ENCODE measurements around the gene CDH16. TPM values are rescaled to one million over a fixed set of nuclear protein-coding genes. Genes with fewer than 3 reads are reported as not detected.
"Not testable (repeated sequence)": the region's sequence is repeated elsewhere in the genome, so short reads cannot be mapped to it uniquely, and the experiment has no call there.

CDH16 gene
- total RNA-seq, 2 donors from 2014 or later = not detected

DNA sequence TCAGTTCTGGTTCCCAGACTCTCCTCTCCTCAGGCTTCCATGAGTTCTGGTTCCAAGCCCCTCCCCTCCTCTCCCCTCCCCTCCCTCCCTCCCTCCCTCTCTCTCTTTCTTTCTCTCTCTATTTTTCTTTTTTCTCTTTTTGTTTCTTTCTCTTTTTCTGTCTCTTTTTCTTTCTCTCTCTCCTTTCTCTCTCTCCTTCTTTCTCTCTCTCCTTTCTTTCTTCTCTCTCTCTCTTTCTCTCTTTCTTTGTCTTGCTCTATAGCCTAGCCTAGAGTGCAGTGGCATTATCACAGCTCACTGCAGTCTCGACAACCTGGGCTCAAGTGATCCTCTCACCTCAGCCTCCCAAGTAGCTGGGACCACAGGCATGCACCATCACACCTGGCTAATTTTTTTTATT, 41.6 kb upstream of the CDH16 start:
- H3K9me3 ChIP-seq = no peaks in the 10 kb centered on the region
- ATAC-seq (ENCODE audit: insufficient number of reproducible peaks, low FRiP score, low read depth) (no peak), DNase-seq (ENCODE audit: low spot score) (no peak)
- no peak overlapping the region for H3K4me3 ChIP-seq
- H3K27me3 ChIP-seq (replicated peaks; ENCODE audit: insufficient read depth) = no peaks in the 10 kb centered on the region
- no peak overlapping the region for H3K27ac ChIP-seq
- H3K4me1 ChIP-seq (ENCODE audit: control insufficient read depth in 1 of 2, low read depth in 2 of 2) = no peaks in the 10 kb centered on the region
- TF ChIP-seq, protein P1, sequence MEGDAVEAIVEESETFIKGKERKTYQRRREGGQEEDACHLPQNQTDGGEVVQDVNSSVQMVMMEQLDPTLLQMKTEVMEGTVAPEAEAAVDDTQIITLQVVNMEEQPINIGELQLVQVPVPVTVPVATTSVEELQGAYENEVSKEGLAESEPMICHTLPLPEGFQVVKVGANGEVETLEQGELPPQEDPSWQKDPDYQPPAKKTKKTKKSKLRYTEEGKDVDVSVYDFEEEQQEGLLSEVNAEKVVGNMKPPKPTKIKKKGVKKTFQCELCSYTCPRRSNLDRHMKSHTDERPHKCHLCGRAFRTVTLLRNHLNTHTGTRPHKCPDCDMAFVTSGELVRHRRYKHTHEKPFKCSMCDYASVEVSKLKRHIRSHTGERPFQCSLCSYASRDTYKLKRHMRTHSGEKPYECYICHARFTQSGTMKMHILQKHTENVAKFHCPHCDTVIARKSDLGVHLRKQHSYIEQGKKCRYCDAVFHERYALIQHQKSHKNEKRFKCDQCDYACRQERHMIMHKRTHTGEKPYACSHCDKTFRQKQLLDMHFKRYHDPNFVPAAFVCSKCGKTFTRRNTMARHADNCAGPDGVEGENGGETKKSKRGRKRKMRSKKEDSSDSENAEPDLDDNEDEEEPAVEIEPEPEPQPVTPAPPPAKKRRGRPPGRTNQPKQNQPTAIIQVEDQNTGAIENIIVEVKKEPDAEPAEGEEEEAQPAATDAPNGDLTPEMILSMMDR (IDR thresholded peaks at IDR 0.05) = no peak
- no peaks in the 10 kb centered on the region for H3K36me3 ChIP-seq

- TF ChIP-seq, protein P1 (IDR thresholded peaks at IDR 0.05) = no peak
- Histone ChIP-seq H3K27me3 (replicated peaks; ENCODE audit: insufficient read depth) (no peaks in the 10 kb centered on the region), H3K27ac (no peak overlapping the region), H3K4me1 (ENCODE audit: control insufficient read depth in 1 of 2, low read depth in 2 of 2) (no peaks in the 10 kb centered on the region), H3K36me3 (no peaks in the 10 kb centered on the region), H3K9me3 (no peaks in the 10 kb centered on the region), H3K4me3 (no peak overlapping the region)
- DNase-seq (ENCODE audit: low spot score) (no peak), ATAC-seq (ENCODE audit: insufficient number of reproducible peaks, low FRiP score, low read depth) (no peak)
These were observed 41.0 kb upstream of the CDH16 start for GRCh38 chr16:66959704-66960161.

- H3K36me3 ChIP-seq = no peaks in the 10 kb centered on the region
- H3K27ac ChIP-seq = no peak overlapping the region
- no peak overlapping the region for H3K4me3 ChIP-seq
- H3K9me3 ChIP-seq = no peaks in the 10 kb centered on the region
- DNase-seq (ENCODE audit: low spot score) = no peak
- no peak for ATAC-seq (ENCODE audit: insufficient number of reproducible peaks, low FRiP score, low read depth)
- H3K4me1 ChIP-seq (ENCODE audit: control insufficient read depth in 1 of 2, low read depth in 2 of 2) = no peaks in the 10 kb centered on the region
- H3K27me3 ChIP-seq (replicated peaks; ENCODE audit: insufficient read depth) = no peaks in the 10 kb centered on the region
- TF ChIP-seq, protein P1 (IDR thresholded peaks at IDR 0.05) = no peak
These were observed 40.4 kb upstream of the CDH16 start for GRCh38 chr16:66958857-66959703.

- H3K9me3 ChIP-seq; H3K4me3 ChIP-seq; ATAC-seq (ENCODE audit: insufficient number of reproducible peaks, low FRiP score, low read depth); H3K27me3 ChIP-seq (replicated peaks; ENCODE audit: insufficient read depth); DNase-seq (ENCODE audit: low spot score); H3K36me3 ChIP-seq; H3K27ac ChIP-seq; H3K4me1 ChIP-seq (ENCODE audit: control insufficient read depth in 1 of 2, low read depth in 2 of 2): not testable (repeated sequence)
These were observed 37.4 kb upstream of the CDH16 start for GRCh38 chr16:66956154-66956457.

DNA sequence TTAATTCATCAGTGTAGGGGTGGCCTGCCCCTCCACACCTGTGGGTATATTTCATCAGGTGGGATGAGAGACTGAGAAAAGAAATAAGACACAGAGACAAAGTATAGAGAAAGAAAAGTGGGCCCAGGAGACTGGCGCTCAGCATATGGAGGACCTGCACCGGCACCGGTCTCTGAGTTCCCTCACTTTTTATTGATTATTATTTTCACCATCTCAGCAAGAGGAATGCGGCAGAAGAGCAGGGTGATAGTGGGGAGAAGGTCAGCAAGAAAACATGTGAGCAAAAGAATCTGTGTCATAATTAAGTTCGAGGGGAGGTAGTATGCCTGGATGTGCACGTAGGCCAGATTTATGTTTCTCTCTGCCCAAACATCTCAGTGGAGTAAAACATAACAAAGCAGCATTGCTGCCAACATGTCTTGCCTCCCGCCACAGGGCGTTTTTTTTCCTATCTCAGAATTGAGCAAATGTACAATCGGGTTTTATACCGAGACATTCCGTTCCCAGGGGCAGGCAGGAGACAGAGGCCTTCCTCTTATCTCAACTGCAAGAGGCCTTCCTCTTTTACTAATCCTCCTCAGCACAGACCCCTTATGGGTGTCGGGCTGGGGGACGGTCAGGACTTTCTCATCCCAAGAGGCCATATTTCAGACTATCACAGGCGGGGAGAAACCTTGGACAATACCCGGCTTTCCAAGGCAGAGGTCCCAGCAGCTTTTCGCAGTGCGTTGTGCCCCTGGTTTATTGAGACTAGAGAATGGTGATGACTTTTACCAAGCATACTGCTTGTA, 36.9 kb upstream of the CDH16 start:
- H3K36me3 ChIP-seq; H3K4me1 ChIP-seq (ENCODE audit: control insufficient read depth in 1 of 2, low read depth in 2 of 2); H3K27ac ChIP-seq; H3K4me3 ChIP-seq; DNase-seq (ENCODE audit: low spot score); ATAC-seq (ENCODE audit: insufficient number of reproducible peaks, low FRiP score, low read depth); H3K27me3 ChIP-seq (replicated peaks; ENCODE audit: insufficient read depth); H3K9me3 ChIP-seq: not testable (repeated sequence)

DNA sequence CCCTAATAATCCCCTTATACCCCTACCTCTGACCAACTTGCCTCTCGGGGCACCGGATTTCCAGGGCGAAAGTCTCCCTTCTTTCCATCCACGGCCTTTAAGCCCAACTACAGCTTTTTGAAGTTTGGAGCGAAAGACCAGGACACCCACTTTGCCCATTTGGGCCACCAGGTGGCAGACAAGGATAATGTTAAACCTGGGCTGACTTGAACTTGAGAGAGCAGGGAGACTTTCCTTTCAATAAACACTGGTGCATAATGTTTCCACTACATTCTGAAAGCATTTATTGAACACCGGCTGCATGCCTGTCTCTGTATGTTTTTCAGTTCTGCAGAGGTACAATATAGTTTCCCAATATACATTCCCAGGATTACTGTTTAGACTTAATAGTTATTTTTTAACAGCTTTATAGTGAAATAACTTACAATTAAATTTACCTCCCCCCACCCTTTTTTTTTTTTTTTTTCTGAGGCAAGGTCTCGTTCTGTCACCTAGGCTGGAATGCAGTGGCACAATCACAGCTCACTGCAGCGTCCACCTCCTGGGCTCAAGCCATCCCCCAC, 35.5 kb upstream of the CDH16 start:
- Histone ChIP-seq H3K4me3 (no peak overlapping the region), H3K9me3 (no peaks in the 10 kb centered on the region), H3K36me3 (no peaks in the 10 kb centered on the region), H3K27me3 (replicated peaks; ENCODE audit: insufficient read depth) (no peaks in the 10 kb centered on the region), H3K4me1 (ENCODE audit: control insufficient read depth in 1 of 2, low read depth in 2 of 2) (peaks cover 0 to 1% of the 10 kb centered on the region in 2 donors), H3K27ac (no peak overlapping the region)
- TF ChIP-seq, protein P1 (IDR thresholded peaks at IDR 0.05) = peak; percentile 82
- ATAC-seq (ENCODE audit: insufficient number of reproducible peaks, low FRiP score, low read depth) (peak; percentile 59), DNase-seq (ENCODE audit: low spot score) (peak; percentile 25)
